Loucy (cell line): ENCODE measurements around the gene NUB1.
A peak's percentile ranks its signal among the peaks of the same experiment; 100 is the strongest.

Experiments used
- EZH2phosphoT487 ChIP-seq: fragments of 200-600 bp; IDR thresholded peaks from 2 replicates; pipeline ENCODE4 v1.6.1; 2018; ENCODE audit warnings: antibody characterized with exemption, mild to moderate bottlenecking, moderate library complexity, borderline replicate concordance
- TF ChIP-seq, protein P1 (sequence below): fragments of 200-600 bp; sonication (generic); conservative IDR thresholded peaks from 2 replicates; pipeline ENCODE4 v1.5.1; 2014; ENCODE audit warnings: mild to moderate bottlenecking, antibody characterized with exemption, low read length

DNA sequence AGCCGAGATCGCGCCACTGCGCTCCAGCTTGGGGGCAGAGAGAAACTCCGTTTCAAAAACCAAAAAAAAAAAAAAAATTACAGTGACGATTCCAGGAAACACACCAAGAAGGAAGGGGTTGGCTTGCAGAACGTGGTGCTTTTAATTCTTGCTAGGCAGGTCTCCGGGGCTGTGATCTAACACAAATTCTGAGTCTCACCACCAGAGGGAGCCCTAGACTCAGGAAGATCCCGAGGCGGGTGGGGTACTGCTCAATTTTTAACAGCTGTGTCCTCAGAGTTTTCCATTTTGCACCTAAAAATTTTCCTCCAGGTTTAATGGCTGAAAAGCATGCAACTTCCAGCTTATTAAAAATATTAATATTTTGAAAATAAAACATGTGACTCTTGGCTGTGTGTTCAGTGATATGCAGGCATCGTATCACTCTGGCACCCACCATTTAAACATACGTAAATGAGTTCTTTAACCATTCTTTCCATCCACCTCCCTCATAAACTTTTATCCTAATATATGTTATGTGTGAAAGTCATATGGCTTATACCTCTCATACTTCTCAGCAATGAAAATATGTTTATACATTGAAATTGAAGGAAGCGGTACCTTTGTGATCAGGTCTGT is 26.5 kb upstream of the NUB1 start:
- TF ChIP-seq, protein P1, sequence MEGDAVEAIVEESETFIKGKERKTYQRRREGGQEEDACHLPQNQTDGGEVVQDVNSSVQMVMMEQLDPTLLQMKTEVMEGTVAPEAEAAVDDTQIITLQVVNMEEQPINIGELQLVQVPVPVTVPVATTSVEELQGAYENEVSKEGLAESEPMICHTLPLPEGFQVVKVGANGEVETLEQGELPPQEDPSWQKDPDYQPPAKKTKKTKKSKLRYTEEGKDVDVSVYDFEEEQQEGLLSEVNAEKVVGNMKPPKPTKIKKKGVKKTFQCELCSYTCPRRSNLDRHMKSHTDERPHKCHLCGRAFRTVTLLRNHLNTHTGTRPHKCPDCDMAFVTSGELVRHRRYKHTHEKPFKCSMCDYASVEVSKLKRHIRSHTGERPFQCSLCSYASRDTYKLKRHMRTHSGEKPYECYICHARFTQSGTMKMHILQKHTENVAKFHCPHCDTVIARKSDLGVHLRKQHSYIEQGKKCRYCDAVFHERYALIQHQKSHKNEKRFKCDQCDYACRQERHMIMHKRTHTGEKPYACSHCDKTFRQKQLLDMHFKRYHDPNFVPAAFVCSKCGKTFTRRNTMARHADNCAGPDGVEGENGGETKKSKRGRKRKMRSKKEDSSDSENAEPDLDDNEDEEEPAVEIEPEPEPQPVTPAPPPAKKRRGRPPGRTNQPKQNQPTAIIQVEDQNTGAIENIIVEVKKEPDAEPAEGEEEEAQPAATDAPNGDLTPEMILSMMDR = peak; percentile 78
- TF ChIP-seq EZH2phosphoT487 = no peak
